ENCODE data around the gene OSBPL7. TPM values are rescaled to one million over a fixed set of nuclear protein-coding genes. Genes with fewer than 3 reads are reported as not detected.

Gene OSBPL7
- total RNA-seq, 3 donors from 2014 or later (not counting 1 experiment from before 2014, with no cell fraction given): 113 to 162 (median 119) TPM

DNA sequence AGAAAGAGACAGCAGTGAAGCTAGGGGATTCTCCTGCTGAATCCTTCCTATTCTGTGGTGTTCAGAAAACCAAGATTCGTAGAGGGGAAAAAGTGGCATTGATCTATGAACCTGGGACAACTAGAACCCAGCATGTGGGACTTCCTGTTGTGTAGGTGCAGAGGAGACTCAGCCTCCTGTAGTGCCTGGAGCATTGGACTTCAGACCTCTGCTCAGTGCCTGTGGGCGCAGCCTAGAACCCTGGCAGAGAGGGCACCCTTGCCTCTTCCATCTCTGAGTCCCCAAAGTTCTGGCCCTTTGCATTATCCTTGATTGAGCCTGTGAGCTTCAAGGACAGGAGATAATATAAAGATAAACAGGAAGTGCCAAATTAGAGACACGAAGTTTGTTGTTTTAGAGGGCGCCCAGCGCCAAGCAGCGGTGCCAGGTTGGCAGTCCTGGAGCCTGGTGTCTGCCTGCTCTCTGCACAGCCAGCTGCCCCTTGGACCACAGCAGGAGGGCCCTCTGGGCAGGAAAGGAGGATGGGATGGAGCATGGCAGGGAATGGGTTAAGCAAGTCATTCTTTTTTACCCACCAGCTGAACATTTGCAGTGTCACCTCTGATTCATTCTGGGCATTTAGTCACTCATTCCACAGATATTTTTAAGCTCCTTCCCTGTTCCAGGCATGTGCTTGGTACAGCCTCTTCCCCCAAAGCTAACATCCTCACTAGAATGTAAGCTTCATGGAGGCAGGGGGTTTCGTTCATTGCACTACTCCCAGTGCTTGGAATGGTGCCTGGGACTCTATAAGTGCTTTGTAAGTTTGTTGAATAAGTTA, 41.2 kb upstream of the OSBPL7 start:
- WGBS (ENCODE audit: insufficient coverage): 76% methylated on average over 7 of the region's 7 CpGs
- no peak for ATAC-seq

DNA sequence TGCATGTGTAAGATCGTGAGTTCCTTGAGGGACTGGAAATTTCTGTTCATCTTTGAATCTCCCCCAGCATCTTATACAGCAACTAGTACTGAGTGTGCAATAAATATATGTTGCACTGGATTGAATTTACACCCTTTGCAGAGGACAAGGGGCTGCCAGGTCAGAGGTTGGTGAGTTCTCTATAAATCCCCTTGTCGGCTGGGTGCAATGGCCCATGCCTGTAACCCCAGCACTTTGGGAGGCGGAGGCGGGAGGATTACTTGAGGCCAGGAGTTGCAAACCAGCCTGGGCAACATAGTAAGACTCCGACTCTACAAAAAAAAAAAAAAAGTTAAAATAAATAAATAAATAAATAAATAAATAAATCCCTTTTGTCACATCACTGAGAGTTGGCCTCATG, 38.8 kb upstream of the OSBPL7 start:
- 98% methylated on average over 3 of the region's 5 CpGs for WGBS (ENCODE audit: insufficient coverage)
- no peak overlapping the region for H3K4me3 ChIP-seq (ENCODE audit: low read length)
- no peak overlapping the region for H3K4me3 Mint-ChIP-seq
- H3K27ac Mint-ChIP-seq: no peak overlapping the region
- H3K4me1 ChIP-seq (ENCODE audit: control insufficient read depth, insufficient read depth, low read length): no peaks in the 10 kb centered on the region
- H3K27me3 Mint-ChIP-seq (ENCODE audit: low read depth in 2 of 2): peaks cover 30 to 41% of the 10 kb centered on the region in 2 donors
- intact Hi-C loops (cut with micrococcal nuclease): no loop called here
- H3K36me3 Mint-ChIP-seq: no peaks in the 10 kb centered on the region
- ATAC-seq (no peak), DNase-seq (no peak)
- H3K27ac ChIP-seq (ENCODE audit: low read length): no peak overlapping the region
- H3K9me3 ChIP-seq (ENCODE audit: control insufficient read depth, insufficient read depth, low read length): no peaks in the 10 kb centered on the region
- H3K36me3 ChIP-seq (ENCODE audit: control insufficient read depth, insufficient read depth, low read length): no peaks in the 10 kb centered on the region
- TF ChIP-seq, protein P1, sequence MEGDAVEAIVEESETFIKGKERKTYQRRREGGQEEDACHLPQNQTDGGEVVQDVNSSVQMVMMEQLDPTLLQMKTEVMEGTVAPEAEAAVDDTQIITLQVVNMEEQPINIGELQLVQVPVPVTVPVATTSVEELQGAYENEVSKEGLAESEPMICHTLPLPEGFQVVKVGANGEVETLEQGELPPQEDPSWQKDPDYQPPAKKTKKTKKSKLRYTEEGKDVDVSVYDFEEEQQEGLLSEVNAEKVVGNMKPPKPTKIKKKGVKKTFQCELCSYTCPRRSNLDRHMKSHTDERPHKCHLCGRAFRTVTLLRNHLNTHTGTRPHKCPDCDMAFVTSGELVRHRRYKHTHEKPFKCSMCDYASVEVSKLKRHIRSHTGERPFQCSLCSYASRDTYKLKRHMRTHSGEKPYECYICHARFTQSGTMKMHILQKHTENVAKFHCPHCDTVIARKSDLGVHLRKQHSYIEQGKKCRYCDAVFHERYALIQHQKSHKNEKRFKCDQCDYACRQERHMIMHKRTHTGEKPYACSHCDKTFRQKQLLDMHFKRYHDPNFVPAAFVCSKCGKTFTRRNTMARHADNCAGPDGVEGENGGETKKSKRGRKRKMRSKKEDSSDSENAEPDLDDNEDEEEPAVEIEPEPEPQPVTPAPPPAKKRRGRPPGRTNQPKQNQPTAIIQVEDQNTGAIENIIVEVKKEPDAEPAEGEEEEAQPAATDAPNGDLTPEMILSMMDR (IDR thresholded peaks at IDR 0.05): no peak
- no peaks in the 10 kb centered on the region for H3K4me1 Mint-ChIP-seq
- H3K27me3 ChIP-seq (ENCODE audit: control insufficient read depth, insufficient read depth, low read length): no peaks in the 10 kb centered on the region
- H3K9me3 Mint-ChIP-seq: no peaks in the 10 kb centered on the region

More for the DNA sequence above, 41.2 kb upstream of the OSBPL7 start:
- H3K4me3 ChIP-seq (ENCODE audit: low read length): no peak overlapping the region
- Mint-ChIP-seq H3K4me1 (no peaks in the 10 kb centered on the region), H3K4me3 (no peak overlapping the region), H3K9me3 (no peaks in the 10 kb centered on the region), H3K27me3 (ENCODE audit: low read depth in 2 of 2) (peaks cover 21 to 23% of the 10 kb centered on the region in 2 donors), H3K36me3 (no peaks in the 10 kb centered on the region), H3K27ac (no peak overlapping the region)
- no peak for DNase-seq
- no peaks in the 10 kb centered on the region for H3K36me3 ChIP-seq (ENCODE audit: control insufficient read depth, insufficient read depth, low read length)
- no peaks in the 10 kb centered on the region for H3K4me1 ChIP-seq (ENCODE audit: control insufficient read depth, insufficient read depth, low read length)
- TF ChIP-seq, protein P1 (IDR thresholded peaks at IDR 0.05): no peak
- no peaks in the 10 kb centered on the region for H3K27me3 ChIP-seq (ENCODE audit: control insufficient read depth, insufficient read depth, low read length)
- no peak overlapping the region for H3K27ac ChIP-seq (ENCODE audit: low read length)
- no peaks in the 10 kb centered on the region for H3K9me3 ChIP-seq (ENCODE audit: control insufficient read depth, insufficient read depth, low read length)
- intact Hi-C loops (cut with micrococcal nuclease): no loop called here

DNA sequence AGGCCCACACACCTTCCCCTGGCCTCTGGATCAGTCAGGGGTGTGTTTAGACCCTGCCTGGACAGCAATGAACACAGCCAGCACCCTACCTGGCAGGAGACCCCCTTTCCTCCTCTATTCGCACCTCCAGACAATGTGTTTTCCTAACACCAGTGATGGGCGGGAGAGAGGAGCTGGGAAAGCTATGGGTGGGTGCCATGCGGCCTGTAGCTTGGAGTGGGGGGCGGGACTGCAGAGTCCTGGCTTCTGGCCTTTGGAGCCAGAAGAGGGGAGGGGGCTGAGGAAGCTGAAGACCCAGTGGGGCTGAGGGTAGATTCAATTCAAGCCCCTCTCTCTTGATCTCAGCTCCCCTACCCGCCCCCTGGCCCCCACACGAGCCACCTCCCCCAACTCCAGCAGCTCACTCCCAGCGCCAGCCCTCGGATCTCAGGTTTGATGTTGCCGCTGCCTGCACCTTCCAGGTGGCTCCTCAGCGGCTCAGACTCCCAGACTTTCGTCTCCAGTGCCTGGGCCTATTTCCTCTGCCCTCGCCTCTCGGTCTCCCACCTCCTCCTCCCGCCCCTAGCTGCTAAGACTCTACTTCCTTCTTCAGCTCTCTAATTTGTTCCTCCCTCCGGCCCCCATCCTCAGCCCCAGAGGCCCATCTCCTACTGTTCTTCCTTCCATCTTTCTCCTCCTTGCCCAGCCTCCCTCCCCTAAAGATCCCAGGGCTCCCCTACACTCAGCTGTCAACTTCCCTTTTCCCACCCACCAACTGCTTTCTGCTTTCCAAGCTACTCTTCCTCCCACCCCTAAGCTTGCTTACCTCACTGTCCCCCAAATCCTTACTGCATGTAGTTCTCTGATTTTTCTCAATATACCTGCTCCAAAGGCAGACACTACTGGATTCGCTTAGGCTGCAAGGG, 36.2 kb upstream of the OSBPL7 start:
- no peak for DNase-seq

More for the DNA sequence above, 36.2 kb upstream of the OSBPL7 start:
- Histone ChIP-seq H3K4me3 (ENCODE audit: low read length) (no peak overlapping the region), H3K27ac (ENCODE audit: low read length) (no peak overlapping the region), H3K4me1 (ENCODE audit: control insufficient read depth, insufficient read depth, low read length) (no peaks in the 10 kb centered on the region), H3K27me3 (ENCODE audit: control insufficient read depth, insufficient read depth, low read length) (peaks cover 10% of the 10 kb centered on the region), H3K9me3 (ENCODE audit: control insufficient read depth, insufficient read depth, low read length) (no peaks in the 10 kb centered on the region), H3K36me3 (ENCODE audit: control insufficient read depth, insufficient read depth, low read length) (no peaks in the 10 kb centered on the region)
- H3K27ac Mint-ChIP-seq: no peak overlapping the region
- intact Hi-C loops (cut with micrococcal nuclease): no loop called here
- peaks cover 56 to 67% of the 10 kb centered on the region in 2 donors for H3K27me3 Mint-ChIP-seq (ENCODE audit: low read depth in 2 of 2)
- H3K4me1 Mint-ChIP-seq: no peaks in the 10 kb centered on the region
- no peaks in the 10 kb centered on the region for H3K9me3 Mint-ChIP-seq
- no peak overlapping the region for H3K4me3 Mint-ChIP-seq
- TF ChIP-seq, protein P1 (IDR thresholded peaks at IDR 0.05): no peak
- no peaks in the 10 kb centered on the region for H3K36me3 Mint-ChIP-seq
- 61% methylated on average over 16 of the region's 16 CpGs for WGBS (ENCODE audit: insufficient coverage)
- no peak for ATAC-seq

Measured in natural killer cell (primary cell).